CD14-positive monocyte (primary cell): Measurements from ENCODE around the gene ARID3B. TPM values are rescaled to one million over a fixed set of nuclear protein-coding genes. Genes with fewer than 3 reads are reported as not detected.

Experiments
- DNase-seq, 3 donors: peaks; one replicate each; pipeline ENCODE4 v3.0.0-alpha.2; 2011 to 2022
- H2AFZ ChIP-seq: 2 replicates; pipeline ENCODE4 v1.6.0; 2012; ENCODE audit warnings: mild to moderate bottlenecking, low read depth, low read length, inconsistent platforms; ENCODE audit not compliant: insufficient read depth, poor library complexity, severe bottlenecking
- H3K27ac ChIP-seq, 2 donors: 1 replicate in 1 of 2; 2 replicates in 1 of 2; pipeline ENCODE4 v1.5.1; 2012 to 2013; ENCODE audit warnings: low read length in 2 of 2, control low read depth in 1 of 2, inconsistent platforms in 1 of 2, low read depth in 1 of 2, mild to moderate bottlenecking in 1 of 2
- H3K27me3 ChIP-seq, 2 donors: one replicate each; pipeline versions ENCODE4 v1.6.0 to v1.6.1; 2011 to 2013; ENCODE audit warnings: low read length in 2 of 2; ENCODE audit not compliant: control insufficient read depth in 2 of 2, insufficient read depth in 2 of 2
- H3K36me3 ChIP-seq, 2 donors: replicated peaks in 1 of 2; 1 replicate in 1 of 2; 2 replicates in 1 of 2; pipeline versions ENCODE4 v1.5.1 to v1.6.1; 2012 to 2013; ENCODE audit warnings: low read length in 2 of 2, control low read depth in 1 of 2, inconsistent platforms in 1 of 2, mild to moderate bottlenecking in 1 of 2; ENCODE audit not compliant: insufficient read depth in 2 of 2, control insufficient read depth in 1 of 2
- H3K4me1 ChIP-seq, 2 donors: 1 replicate in 1 of 2; 2 replicates in 1 of 2; pipeline versions ENCODE4 v1.5.1 to v1.6.1; 2012 to 2013; ENCODE audit warnings: low read length in 2 of 2, control low read depth in 1 of 2, inconsistent platforms in 1 of 2, mild to moderate bottlenecking in 1 of 2, moderate library complexity in 1 of 2; ENCODE audit not compliant: insufficient read depth in 2 of 2, control insufficient read depth in 1 of 2
- H3K4me2 ChIP-seq: replicated peaks from 2 replicates; pipeline ENCODE3; 2012; ENCODE audit warnings: low read length, moderate library complexity, mild to moderate bottlenecking; ENCODE audit not compliant: poor library complexity, severe bottlenecking; ENCODE audit errors: extremely low read depth
- H3K4me3 ChIP-seq, 3 experiments: fragments of 200-600 bp in 1 of 3; sonication (generic) in 1 of 3; replicated peaks in 1 of 3; 1 replicate in 2 of 3; 2 replicates in 1 of 3; pipeline ENCODE4 v1.5.1; 2011 to 2013; ENCODE audit warnings: low read length in 3 of 3, mild to moderate bottlenecking in 3 of 3, control low read depth in 2 of 3, low read depth in 2 of 3, inconsistent platforms in 1 of 3, moderate library complexity in 1 of 3
- H3K79me2 ChIP-seq: 2 replicates; pipeline ENCODE4 v1.6.0; 2012; ENCODE audit warnings: mild to moderate bottlenecking, control low read depth, inconsistent platforms, low read length, moderate library complexity; ENCODE audit not compliant: insufficient read depth
- H3K9ac ChIP-seq: 2 replicates; pipeline ENCODE4 v1.6.0; 2017; ENCODE audit warnings: low read length, mild to moderate bottlenecking; ENCODE audit not compliant: insufficient read depth, poor library complexity, severe bottlenecking
- H3K9me3 ChIP-seq, 2 donors: replicated peaks in 1 of 2; 1 replicate in 1 of 2; 2 replicates in 1 of 2; pipeline versions ENCODE4 v1.5.1 to v1.6.1; 2012 to 2013; ENCODE audit warnings: low read length in 2 of 2, control low read depth in 1 of 2; ENCODE audit not compliant: control insufficient read depth in 1 of 2, insufficient read depth in 1 of 2
- H4K20me1 ChIP-seq: 2 replicates; pipeline ENCODE4 v1.6.0; 2012; ENCODE audit warnings: mild to moderate bottlenecking, low read length, control low read depth, moderate library complexity; ENCODE audit not compliant: insufficient read depth
- H3K27ac Mint-ChIP-seq, 7 donors: one replicate each; pipeline ENCODE4 v1.8.0; 2020; ENCODE audit warnings: mild to moderate bottlenecking in 7 of 7, mixed read lengths in 7 of 7, moderate library complexity in 6 of 7, inconsistent platforms in 2 of 7
- H3K27me3 Mint-ChIP-seq, 3 donors: one replicate each; pipeline ENCODE4 v1.8.0; 2021 to 2022; ENCODE audit warnings: low read depth in 3 of 3, mild to moderate bottlenecking in 3 of 3, mixed read lengths in 3 of 3, moderate library complexity in 3 of 3, inconsistent platforms in 1 of 3
- H3K36me3 Mint-ChIP-seq, 2 donors: one replicate each; pipeline ENCODE4 v1.8.0; 2020; ENCODE audit warnings: mixed read lengths in 2 of 2, inconsistent platforms in 1 of 2, mild to moderate bottlenecking in 1 of 2
- H3K4me1 Mint-ChIP-seq: one replicate; pipeline ENCODE4 v1.8.0; 2020; ENCODE audit warnings: mild to moderate bottlenecking, mixed read lengths
- H3K4me3 Mint-ChIP-seq, 2 donors: one replicate each; pipeline ENCODE4 v1.8.0; 2020; ENCODE audit warnings: mild to moderate bottlenecking in 2 of 2, mixed read lengths in 2 of 2, moderate library complexity in 1 of 2
- H3K9me3 Mint-ChIP-seq, 7 donors: one replicate each; pipeline ENCODE4 v1.8.0; 2020 to 2022; ENCODE audit warnings: mixed read lengths in 7 of 7, mild to moderate bottlenecking in 6 of 7, moderate library complexity in 6 of 7, inconsistent platforms in 2 of 7
- WGBS: methylation state at CpG from one replicate; pipeline ENCODE4 v1.1.5; 2013; ENCODE audit warnings: missing lambda C conversion rate; ENCODE audit not compliant: insufficient coverage; 5-methylcytosine and 5-hydroxymethylcytosine counted together
- intact Hi-C, 2 donors: fragments of 100-400 bp; cut with micrococcal nuclease; formaldehyde crosslinking; loops; one replicate each; pipeline versions ENCODE4 v1.15.0 to v1.15.1; 2023
- polyA plus RNA-seq, 3 donors: library from polyadenylated mRNA; depleted of rRNA in 1 of 3; unstranded in 2 of 3; stranded (reverse) in 1 of 3; fragments of 300-500 nt in 2 of 3; fragments of >200 nt in 1 of 3; fragmentation: Illumina TruSeq in 2 of 3; gene quantifications; 1 replicate in 2 of 3; 2 replicates in 1 of 3; pipeline ENCODE4 v1.2.3, GENCODE V29; 2012 to 2021
- TF ChIP-seq, protein P1 (sequence below): fragments of 200-600 bp; IDR thresholded peaks from one replicate; pipeline ENCODE4 v1.8.0; 2022; ENCODE audit warnings: antibody characterized with exemption, mild to moderate bottlenecking

ARID3B gene
- polyA plus RNA-seq, 3 donors = 2.3 to 17.4 (median 4.4) TPM

DNA sequence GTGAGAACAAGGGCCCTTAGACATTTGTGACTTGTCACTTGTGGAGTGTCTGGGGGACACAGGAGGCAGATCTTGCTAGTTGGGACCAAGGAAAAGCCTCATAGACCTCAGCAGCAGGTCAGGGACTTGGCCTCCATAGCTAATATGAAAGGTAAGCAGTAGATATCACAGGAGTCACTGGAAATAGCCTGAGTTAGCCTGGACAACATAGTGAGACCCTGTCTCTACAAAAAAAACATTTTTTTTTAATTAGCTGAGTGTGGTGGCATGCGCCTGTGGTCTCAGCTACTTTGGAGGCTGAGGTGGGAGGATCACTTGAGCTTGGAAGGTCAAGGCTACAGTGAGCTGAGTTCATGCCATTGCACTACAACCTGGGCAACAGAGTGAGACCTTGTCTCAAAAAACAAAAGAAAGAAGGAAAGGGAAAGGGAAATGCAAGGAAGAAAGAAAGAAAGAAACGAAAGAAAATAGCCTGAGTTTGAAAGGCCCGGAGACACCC is 37.5 kb downstream of the ARID3B start:
- Mint-ChIP-seq H3K36me3 (peaks cover 88 to 95% of the 10 kb centered on the region in 2 donors), H3K4me3 (no peak overlapping the region), H3K9me3 (no peaks in the 10 kb centered on the region), H3K4me1 (no peaks in the 10 kb centered on the region), H3K27ac (no peak overlapping the region), H3K27me3 (peaks cover 0 to 2% (median 1%) of the 10 kb centered on the region in 3 donors)
- Histone ChIP-seq H3K27ac (no peak overlapping the region), H3K4me3 (no peak overlapping the region), H3K9ac (no peak overlapping the region), H2AFZ (no peak overlapping the region), H3K27me3 (no peaks in the 10 kb centered on the region), H3K4me2 (no peak overlapping the region), H3K4me1 (no peaks in the 10 kb centered on the region), H4K20me1 (no peaks in the 10 kb centered on the region), H3K79me2 (no peaks in the 10 kb centered on the region), H3K36me3 (peaks cover 75 to 94% of the 10 kb centered on the region in 2 donors), H3K9me3 (no peaks in the 10 kb centered on the region)
- WGBS = 94% methylated on average over 3 of the region's 3 CpGs
- intact Hi-C loops = no loop called here
- no peak for DNase-seq
- TF ChIP-seq, protein P1, sequence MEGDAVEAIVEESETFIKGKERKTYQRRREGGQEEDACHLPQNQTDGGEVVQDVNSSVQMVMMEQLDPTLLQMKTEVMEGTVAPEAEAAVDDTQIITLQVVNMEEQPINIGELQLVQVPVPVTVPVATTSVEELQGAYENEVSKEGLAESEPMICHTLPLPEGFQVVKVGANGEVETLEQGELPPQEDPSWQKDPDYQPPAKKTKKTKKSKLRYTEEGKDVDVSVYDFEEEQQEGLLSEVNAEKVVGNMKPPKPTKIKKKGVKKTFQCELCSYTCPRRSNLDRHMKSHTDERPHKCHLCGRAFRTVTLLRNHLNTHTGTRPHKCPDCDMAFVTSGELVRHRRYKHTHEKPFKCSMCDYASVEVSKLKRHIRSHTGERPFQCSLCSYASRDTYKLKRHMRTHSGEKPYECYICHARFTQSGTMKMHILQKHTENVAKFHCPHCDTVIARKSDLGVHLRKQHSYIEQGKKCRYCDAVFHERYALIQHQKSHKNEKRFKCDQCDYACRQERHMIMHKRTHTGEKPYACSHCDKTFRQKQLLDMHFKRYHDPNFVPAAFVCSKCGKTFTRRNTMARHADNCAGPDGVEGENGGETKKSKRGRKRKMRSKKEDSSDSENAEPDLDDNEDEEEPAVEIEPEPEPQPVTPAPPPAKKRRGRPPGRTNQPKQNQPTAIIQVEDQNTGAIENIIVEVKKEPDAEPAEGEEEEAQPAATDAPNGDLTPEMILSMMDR = no peak

DNA sequence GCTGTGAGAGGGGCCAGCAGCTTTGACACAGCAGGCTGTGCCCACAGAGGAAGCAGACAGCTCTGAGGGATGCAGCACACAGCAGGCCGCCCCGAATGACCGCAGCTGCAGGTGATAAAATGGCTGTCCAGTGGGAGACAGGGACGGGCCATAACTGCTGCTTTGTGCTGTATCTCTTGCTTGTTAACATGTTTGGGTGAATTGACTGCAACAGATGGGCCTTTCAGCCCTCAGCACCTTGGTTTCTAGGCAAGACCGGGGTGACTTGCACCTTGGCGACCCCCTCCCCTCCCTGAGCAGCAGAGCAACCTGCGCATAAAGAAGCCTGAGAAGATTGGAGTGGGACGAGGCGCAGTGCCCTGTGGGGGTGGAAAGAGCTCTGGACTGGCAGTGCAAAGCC is 38.0 kb downstream of the ARID3B start:
- intact Hi-C loops = no loop called here
- Histone ChIP-seq H3K36me3 (peaks cover 72 to 93% of the 10 kb centered on the region in 2 donors), H3K79me2 (no peaks in the 10 kb centered on the region), H3K4me1 (no peaks in the 10 kb centered on the region), H2AFZ (no peak overlapping the region), H3K9me3 (no peaks in the 10 kb centered on the region), H4K20me1 (no peaks in the 10 kb centered on the region), H3K4me2 (no peak overlapping the region), H3K27me3 (no peaks in the 10 kb centered on the region), H3K4me3 (no peak overlapping the region), H3K9ac (no peak overlapping the region), H3K27ac (no peak overlapping the region)
- WGBS = 100% methylated on average over 6 of the region's 9 CpGs
- H3K4me3 Mint-ChIP-seq = no peak overlapping the region
- no peaks in the 10 kb centered on the region for H3K9me3 Mint-ChIP-seq
- H3K27ac Mint-ChIP-seq = no peak overlapping the region
- H3K27me3 Mint-ChIP-seq = peaks cover 0 to 2% (median 1%) of the 10 kb centered on the region in 3 donors
- TF ChIP-seq, protein P1 = no peak
- H3K4me1 Mint-ChIP-seq = no peaks in the 10 kb centered on the region
- DNase-seq = no peak
- H3K36me3 Mint-ChIP-seq = peaks cover 87 to 95% of the 10 kb centered on the region in 2 donors
